Prostate gland (tissue), 2 donors: ENCODE data around the gene C11orf21. TPM values are rescaled to one million over a fixed set of nuclear protein-coding genes. Genes with fewer than 3 reads are reported as not detected.

Experiments used
- DNase-seq: peaks from one replicate; pipeline ENCODE4 v3.0.0-alpha.2; 2019; ENCODE audit warnings: low spot score
- H3K27ac ChIP-seq, 2 donors: fragments of 200-600 bp; sonication (generic); 2 replicates each; pipeline ENCODE4 v1.5.1; 2017 to 2019
- H3K27me3 ChIP-seq: fragments of 200-600 bp; sonication (generic); replicated peaks from 2 replicates; pipeline ENCODE4 v1.5.1; 2019; ENCODE audit not compliant: insufficient read depth
- H3K36me3 ChIP-seq, 2 donors: fragments of 200-600 bp; sonication (generic); 1 replicate in 1 of 2; 2 replicates in 1 of 2; pipeline versions ENCODE4 v1.5.1 to v1.8.1; 2017 to 2019
- H3K4me1 ChIP-seq: fragments of 200-600 bp; sonication (generic); replicated peaks from 2 replicates; pipeline ENCODE4 v1.5.1; 2019
- H3K4me3 ChIP-seq, 2 donors: fragments of 200-600 bp; sonication (generic); 2 replicates each; pipeline ENCODE4 v1.5.1; 2017 to 2019
- H3K9me3 ChIP-seq: fragments of 200-600 bp; sonication (generic); 2 replicates; pipeline ENCODE4 v1.5.1; 2017
- POLR2A ChIP-seq: fragments of 450-650 bp; IDR thresholded peaks from one replicate; pipeline ENCODE4 v1.6.1; 2016; ENCODE audit warnings: antibody characterized with exemption, mild to moderate bottlenecking
- POLR2AphosphoS5 ChIP-seq: sonication (generic); formaldehyde crosslinking; IDR thresholded peaks from one replicate; pipeline ENCODE4 v1.6.1; 2017; ENCODE audit warnings: antibody characterized with exemption
- WGBS: methylation state at CpG from one replicate; pipeline ENCODE4 v1.1.5; 2018; 5-methylcytosine and 5-hydroxymethylcytosine counted together
- intact Hi-C: fragments of 100-400 bp; cut with DNase I; formaldehyde crosslinking; loops from one replicate; pipeline ENCODE4 v1.14.2; 2022
- total RNA-seq, 2 donors: library from RNA; depleted of rRNA; stranded (reverse); fragments of >200 nt; gene quantifications; one replicate each; pipeline ENCODE4 v1.1.0, GENCODE V29; 2016
- TF ChIP-seq, protein P1 (sequence below), 4 experiments: fragments of 200-600 bp in 2 of 4; fragments of 450-650 bp in 2 of 4; sonication (generic) in 2 of 4; IDR thresholded peaks; 1 replicate in 3 of 4; 2 replicates in 1 of 4; pipeline ENCODE4 v1.5.1; 2016 to 2019; ENCODE audit warnings: antibody characterized with exemption in 4 of 4, mild to moderate bottlenecking in 2 of 4, moderate library complexity in 2 of 4

C11orf21 gene
- total RNA-seq, 2 donors from 2014 or later, result 0.85 TPM; not detected in 1

- H3K27me3 ChIP-seq, result no peaks in the 10 kb centered on the region
- H3K4me3 ChIP-seq, result no peak overlapping the region
- no peaks in the 10 kb centered on the region for H3K9me3 ChIP-seq
- no peaks in the 10 kb centered on the region for H3K4me1 ChIP-seq
- no peaks in the 10 kb centered on the region for H3K36me3 ChIP-seq
- no peak overlapping the region for H3K27ac ChIP-seq
- intact Hi-C loops, result no loop called here
- TF ChIP-seq, protein P1, sequence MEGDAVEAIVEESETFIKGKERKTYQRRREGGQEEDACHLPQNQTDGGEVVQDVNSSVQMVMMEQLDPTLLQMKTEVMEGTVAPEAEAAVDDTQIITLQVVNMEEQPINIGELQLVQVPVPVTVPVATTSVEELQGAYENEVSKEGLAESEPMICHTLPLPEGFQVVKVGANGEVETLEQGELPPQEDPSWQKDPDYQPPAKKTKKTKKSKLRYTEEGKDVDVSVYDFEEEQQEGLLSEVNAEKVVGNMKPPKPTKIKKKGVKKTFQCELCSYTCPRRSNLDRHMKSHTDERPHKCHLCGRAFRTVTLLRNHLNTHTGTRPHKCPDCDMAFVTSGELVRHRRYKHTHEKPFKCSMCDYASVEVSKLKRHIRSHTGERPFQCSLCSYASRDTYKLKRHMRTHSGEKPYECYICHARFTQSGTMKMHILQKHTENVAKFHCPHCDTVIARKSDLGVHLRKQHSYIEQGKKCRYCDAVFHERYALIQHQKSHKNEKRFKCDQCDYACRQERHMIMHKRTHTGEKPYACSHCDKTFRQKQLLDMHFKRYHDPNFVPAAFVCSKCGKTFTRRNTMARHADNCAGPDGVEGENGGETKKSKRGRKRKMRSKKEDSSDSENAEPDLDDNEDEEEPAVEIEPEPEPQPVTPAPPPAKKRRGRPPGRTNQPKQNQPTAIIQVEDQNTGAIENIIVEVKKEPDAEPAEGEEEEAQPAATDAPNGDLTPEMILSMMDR (IDR thresholded peaks at IDR 0.05), result no peak
- no peak for TF ChIP-seq POLR2A
- TF ChIP-seq POLR2AphosphoS5, result no peak
- DNase-seq, result no peak
- 94% methylated on average over 12 of the region's 14 CpGs for WGBS
Observed at GRCh38 chr11:2298131-2298794, 3.5 kb downstream of the C11orf21 start.

- no peak for TF ChIP-seq POLR2A
- no peak for TF ChIP-seq POLR2AphosphoS5
- TF ChIP-seq, protein P1 (IDR thresholded peaks at IDR 0.05), result no peak
- Histone ChIP-seq H3K4me1 (no peaks in the 10 kb centered on the region), H3K9me3 (no peaks in the 10 kb centered on the region), H3K4me3 (no peak overlapping the region), H3K36me3 (no peaks in the 10 kb centered on the region), H3K27ac (no peak overlapping the region), H3K27me3 (no peaks in the 10 kb centered on the region)
- intact Hi-C loops, result no loop called here
- no peak for DNase-seq
- 69% methylated on average over 1 of the region's 1 CpG for WGBS
Observed at GRCh38 chr11:2297623-2298030, 4.1 kb downstream of the C11orf21 start.

DNA sequence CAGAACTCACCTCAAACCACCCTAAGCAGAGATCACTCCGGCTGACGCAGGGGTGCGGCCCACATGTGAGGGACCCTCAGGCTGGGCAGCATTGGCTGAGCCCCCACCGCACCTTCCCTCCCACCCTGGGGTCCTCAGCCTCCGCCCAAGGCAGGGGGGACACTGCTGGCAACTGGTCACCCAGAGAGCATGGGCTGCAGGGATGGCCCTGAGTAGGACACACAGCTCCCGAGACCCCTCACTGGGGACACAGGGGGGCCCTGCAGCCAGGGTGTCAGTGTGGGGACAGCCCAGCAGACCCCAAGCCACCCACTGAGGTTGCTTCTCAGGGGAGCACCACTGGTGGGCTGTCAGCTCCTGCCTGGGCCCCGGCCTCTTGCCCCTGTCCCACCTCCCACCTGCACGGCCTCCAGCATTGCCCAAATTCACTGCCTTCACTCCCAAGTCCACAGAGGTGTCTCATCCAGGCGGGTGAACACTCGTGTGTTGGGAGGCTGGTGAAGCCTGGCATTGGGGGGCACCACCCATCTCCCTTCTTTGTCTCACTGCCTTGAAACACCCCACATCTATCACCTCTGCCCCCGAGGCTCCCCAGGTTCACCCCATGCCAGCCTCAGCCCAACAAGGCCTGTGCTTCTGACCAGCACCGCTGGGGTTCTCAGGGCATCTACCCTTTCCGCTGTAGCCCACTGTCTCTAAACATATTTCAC lies 4.7 kb downstream of the C11orf21 start:
- 97% methylated on average over 12 of the region's 13 CpGs for WGBS
- Histone ChIP-seq H3K9me3 (no peaks in the 10 kb centered on the region), H3K27me3 (no peaks in the 10 kb centered on the region), H3K4me3 (no peak overlapping the region), H3K36me3 (no peaks in the 10 kb centered on the region), H3K4me1 (no peaks in the 10 kb centered on the region), H3K27ac (no peak overlapping the region)
- intact Hi-C loops, result no loop called here
- TF ChIP-seq POLR2AphosphoS5, result no peak
- TF ChIP-seq, protein P1 (IDR thresholded peaks at IDR 0.05), result no peak
- no peak for TF ChIP-seq POLR2A
- no peak for DNase-seq

DNA sequence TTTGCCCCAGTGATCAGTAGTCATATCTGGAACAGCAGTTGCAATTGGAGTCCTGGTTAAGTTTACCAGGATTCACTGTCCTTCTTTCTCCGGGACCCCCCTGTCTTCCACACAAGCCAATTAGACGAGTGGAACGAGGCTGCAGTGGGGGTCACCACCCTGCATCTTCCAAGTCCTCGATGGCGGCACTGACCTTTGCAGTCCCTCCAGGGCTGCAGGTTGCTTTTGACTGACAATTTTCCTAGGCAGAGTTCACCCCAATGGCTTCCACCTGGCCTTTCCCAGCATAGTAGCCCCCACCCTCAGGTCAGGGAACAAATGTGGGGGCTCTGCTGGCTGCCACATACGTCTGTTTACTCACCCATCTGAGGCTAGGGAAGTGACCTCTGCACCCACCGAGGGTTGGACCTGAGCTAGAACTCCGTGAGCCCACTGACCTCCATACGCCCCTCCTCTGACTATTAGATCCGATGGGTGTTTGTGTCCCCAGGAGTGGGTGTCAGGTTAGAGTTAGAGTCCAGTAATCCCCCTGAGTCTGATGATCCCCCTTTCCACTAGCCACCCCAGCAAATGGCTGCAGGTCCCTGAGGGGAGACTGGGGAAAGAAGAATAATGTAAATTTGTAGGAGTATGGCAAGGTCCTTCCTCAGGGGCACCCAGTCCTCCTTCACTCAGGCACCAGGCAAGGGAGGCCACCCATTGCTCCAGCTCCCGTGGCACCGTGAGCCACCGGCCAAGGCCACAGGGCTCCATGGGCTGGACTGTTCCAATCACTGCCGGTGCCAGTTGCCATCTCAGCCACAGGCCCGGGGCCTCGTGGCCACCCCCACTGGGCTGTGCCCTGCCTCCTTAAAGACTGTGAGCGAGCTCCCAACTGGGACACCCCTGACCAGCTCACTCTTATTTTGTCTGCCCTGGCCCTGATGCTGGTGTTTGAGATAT lies 5.5 kb downstream of the C11orf21 start:
- intact Hi-C loops, result no loop called here
- H3K4me1 ChIP-seq, result no peaks in the 10 kb centered on the region
- H3K27ac ChIP-seq, result no peak overlapping the region
- TF ChIP-seq POLR2A (no peak), POLR2AphosphoS5 (no peak)
- TF ChIP-seq, protein P1 (IDR thresholded peaks at IDR 0.05), result no peak
- H3K9me3 ChIP-seq, result no peaks in the 10 kb centered on the region
- WGBS, result 89% methylated on average over 17 of the region's 17 CpGs
- no peaks in the 10 kb centered on the region for H3K36me3 ChIP-seq
- no peak for DNase-seq
- H3K27me3 ChIP-seq, result no peaks in the 10 kb centered on the region
- H3K4me3 ChIP-seq, result no peak overlapping the region
